H1 (cell line): ENCODE results near the gene HIGD2A. TPM values are rescaled to one million over a fixed set of nuclear protein-coding genes. Genes with fewer than 3 reads are reported as not detected.

Source experiments
- ATF2 ChIP-seq: IDR thresholded peaks from 2 replicates; pipeline ENCODE4 v1.6.1; 2012; ENCODE audit warnings: low read length, inconsistent platforms
- BACH1 ChIP-seq: IDR thresholded peaks from 2 replicates; pipeline ENCODE4 v1.6.1; 2012; ENCODE audit warnings: low read length, improper control_type of control experiment
- BCL11A ChIP-seq, 2 experiments: IDR thresholded peaks; one replicate each; pipeline ENCODE4 v1.6.1; 2011; ENCODE audit warnings: low read depth in 2 of 2, low read length in 2 of 2, mild to moderate bottlenecking in 2 of 2
- CBX8 ChIP-seq: fragments of 300-800, 300-1000 bp; sonication (generic); IDR thresholded peaks from 2 replicates; pipeline ENCODE4 v1.7.1; 2016; ENCODE audit warnings: low read depth, low read length, borderline replicate concordance
- EGR1 ChIP-seq: IDR thresholded peaks from 2 replicates; pipeline ENCODE4 v1.6.1; 2011; ENCODE audit warnings: low read depth, low read length, borderline replicate concordance
- EP300 ChIP-seq, 2 experiments: IDR thresholded peaks; 1 replicate in 1 of 2; 2 replicates in 1 of 2; pipeline ENCODE4 v1.6.1; 2011 to 2012; ENCODE audit warnings: low read depth in 2 of 2, low read length in 2 of 2, mild to moderate bottlenecking in 2 of 2, borderline replicate concordance in 1 of 2, inconsistent platforms in 1 of 2, moderate library complexity in 1 of 2
- EZH2 ChIP-seq: fragments of 200-600 bp; sonication (generic); IDR thresholded peaks from 2 replicates; pipeline ENCODE4 v1.7.1; 2012; ENCODE audit warnings: low read depth, mild to moderate bottlenecking, moderate library complexity, low read length, inconsistent platforms; ENCODE audit not compliant: severe bottlenecking
- GABPA ChIP-seq: IDR thresholded peaks from 2 replicates; pipeline ENCODE4 v1.6.1; 2011; ENCODE audit warnings: mild to moderate bottlenecking, low read length, moderate library complexity, borderline replicate concordance; ENCODE audit not compliant: insufficient read depth
- GTF2F1 ChIP-seq: IDR thresholded peaks from 2 replicates; pipeline ENCODE4 v1.6.1; 2012; ENCODE audit warnings: low read depth, low read length, improper control_type of control experiment, borderline replicate concordance
- KDM5A ChIP-seq: fragments of 200-600 bp; IDR thresholded peaks from 2 replicates; pipeline ENCODE4 v1.7.1; 2012; ENCODE audit warnings: mild to moderate bottlenecking, low read length, inconsistent platforms, mixed read lengths
- MAX ChIP-seq: IDR thresholded peaks from 2 replicates; pipeline ENCODE4 v1.6.1; 2012; ENCODE audit warnings: inconsistent platforms
- NANOG ChIP-seq: IDR thresholded peaks from 2 replicates; pipeline ENCODE4 v1.6.1; 2011; ENCODE audit warnings: low read length, low read depth, mild to moderate bottlenecking, inconsistent platforms; ENCODE audit not compliant: insufficient read depth, poor library complexity, severe bottlenecking
- POLR2A ChIP-seq, 2 experiments: IDR thresholded peaks; 1 replicate in 1 of 2; 2 replicates in 1 of 2; pipeline ENCODE4 v1.6.1; 2011; ENCODE audit warnings: low read depth in 2 of 2, low read length in 2 of 2, mild to moderate bottlenecking in 2 of 2; ENCODE audit errors: control extremely low read depth in 1 of 2
- RAD21 ChIP-seq, 2 experiments: IDR thresholded peaks in 1 of 2; conservative IDR thresholded peaks in 1 of 2; 2 replicates each; pipeline ENCODE4 v1.6.1; 2011; ENCODE audit warnings: low read depth in 2 of 2, low read length in 2 of 2, improper control_type of control experiment in 1 of 2, inconsistent platforms in 1 of 2, mild to moderate bottlenecking in 1 of 2, moderate library complexity in 1 of 2
- RBBP5 ChIP-seq: IDR thresholded peaks from 2 replicates; pipeline ENCODE4 v1.7.1; 2012; ENCODE audit warnings: low read depth, mild to moderate bottlenecking, inconsistent platforms, low read length, moderate library complexity, borderline replicate concordance
- SAP30 ChIP-seq: fragments of 300-600 bp; sonication (generic); IDR thresholded peaks from 2 replicates; pipeline ENCODE4 v1.7.1; 2012; ENCODE audit warnings: low read length, moderate library complexity, mild to moderate bottlenecking, inconsistent platforms; ENCODE audit not compliant: insufficient read depth, insufficient replicate concordance
- SIN3A ChIP-seq, 2 experiments: IDR thresholded peaks in 1 of 2; conservative IDR thresholded peaks in 1 of 2; 2 replicates each; pipeline ENCODE4 v1.6.1; 2011 to 2012; ENCODE audit warnings: low read length in 2 of 2, improper control_type of control experiment in 1 of 2, low read depth in 1 of 2, mild to moderate bottlenecking in 1 of 2
- SIX5 ChIP-seq: IDR thresholded peaks from 2 replicates; pipeline ENCODE4 v1.6.1; 2011; ENCODE audit warnings: mild to moderate bottlenecking, low read depth, low read length
- SP4 ChIP-seq: IDR thresholded peaks from 2 replicates; pipeline ENCODE4 v1.6.1; 2012; ENCODE audit warnings: low read length, inconsistent platforms
- YY1 ChIP-seq: IDR thresholded peaks from 2 replicates; pipeline ENCODE4 v1.6.1; 2011; ENCODE audit warnings: low read depth, mild to moderate bottlenecking, low read length
- ZNF274 ChIP-seq: IDR thresholded peaks from 2 replicates; pipeline ENCODE4 v1.7.0; 2012; ENCODE audit warnings: low read length, borderline replicate concordance; ENCODE audit errors: extremely low read depth
- polyA plus RNA-seq, 7 experiments: library from polyadenylated mRNA; depleted of rRNA in 3 of 7; stranded (reverse) in 5 of 7; unstranded in 2 of 7; fragments of >200 nt in 5 of 7; fragments of 200-250 nt in 2 of 7; gene quantifications; 1 replicate in 5 of 7; 2 replicates in 1 of 7; 4 replicates in 1 of 7; pipeline versions ENCODE4 v1.2.1 to v1.2.3, GENCODE V29; 2011 to 2013; ENCODE audit warnings: missing spikeins in 2 of 7, mixed read lengths in 2 of 7
- total RNA-seq: library from RNA; stranded (reverse); fragmentation: NEBNext Ultra II Directional; extraction: Animal tissue kit (Norgen Biotek cat#: 25700); gene quantifications from 2 replicates; pipeline ENCODE4 v1.2.1, GENCODE V29; 2021

Gene HIGD2A
- total and polyA plus RNA-seq, 2 of the 8 experiments (the other 6 are each of a cell fraction or from before 2014, with no cell fraction given), result 95.5 to 264 TPM

- TF ChIP-seq POLR2A (IDR thresholded peaks at IDR 0.05; ENCODE audit: control extremely low read depth in 1 of 2, low read depth in 2 of 2, low read length in 2 of 2) (peak; percentile 82 to 87), RAD21 (IDR thresholded peaks at IDR 0.05 in 1 of 2, conservative IDR thresholded peaks at IDR 0.05 in 1 of 2; ENCODE audit: low read depth in 2 of 2, low read length in 2 of 2) (no peak), NANOG (no peak), CBX8 (no peak), ZNF274 (no peak), MAX (peak; percentile 97), EZH2 (no peak), KDM5A (peak; percentile 81), ATF2 (peak; percentile 69; the same call in 1 of the 2 replicates), BACH1 (no peak), GABPA (peak; percentile 96), BCL11A (IDR thresholded peaks at IDR 0.05; ENCODE audit: low read depth in 2 of 2, low read length in 2 of 2) (no peak), SP4 (peak; percentile 91; the same call in 1 of the 2 replicates), SAP30 (peak; percentile 97), YY1 (no peak), EGR1 (no peak), EP300 (IDR thresholded peaks at IDR 0.05; ENCODE audit: borderline replicate concordance in 1 of 2, low read depth in 2 of 2, low read length in 2 of 2) (peak in 1 of 2 experiments; percentile 66; a peak in 1 of 3 replicates), RBBP5 (0 out of 2 replicates have a peak, but pooled peaks have one; percentile 32), SIN3A (conservative IDR thresholded peaks at IDR 0.05 in 1 of 2, IDR thresholded peaks at IDR 0.05 in 1 of 2; ENCODE audit: low read depth in 1 of 2, low read length in 2 of 2) (peak; percentile 96 to 97), SIX5 (peak; percentile 79), GTF2F1 (peak; percentile 13; the same call in 1 of the 2 replicates)
Measured at GRCh38 chr5:176388444-176389134, at the start of gene HIGD2A, which contains the start of gene NOP16 (continued).
